Neural cell (in vitro differentiated cells): Measurements from ENCODE around the gene TRERF1.

Experiments
- EP300 ChIP-seq: fragments of 450-650 bp; conservative IDR thresholded peaks from 2 replicates; pipeline ENCODE4 v1.6.1; 2014; ENCODE audit warnings: antibody characterized with exemption, mild to moderate bottlenecking, moderate library complexity; ENCODE audit not compliant: poor library complexity, severe bottlenecking
- EZH2 ChIP-seq: fragments of 200-600, 300-800 bp; shearing (Covaris generic), sonication (generic); IDR thresholded peaks from 2 replicates; pipeline ENCODE4 v1.6.1; 2014; ENCODE audit warnings: antibody characterized with exemption, low read length, borderline replicate concordance, mild to moderate bottlenecking; ENCODE audit not compliant: insufficient read depth, poor library complexity, severe bottlenecking
- MXI1 ChIP-seq: fragments of 450-650 bp; conservative IDR thresholded peaks from 2 replicates; pipeline ENCODE4 v1.6.1; 2014; ENCODE audit warnings: antibody characterized with exemption, mild to moderate bottlenecking; ENCODE audit not compliant: poor library complexity, severe bottlenecking
- POLR2AphosphoS5 ChIP-seq: IDR thresholded peaks from 2 replicates; pipeline ENCODE4 v1.6.1; 2012
- RAD21 ChIP-seq: fragments of 450-650 bp; conservative IDR thresholded peaks from 2 replicates; pipeline ENCODE4 v1.6.1; 2014; ENCODE audit warnings: antibody characterized with exemption, mild to moderate bottlenecking, moderate library complexity
- SMC3 ChIP-seq: fragments of 450-650 bp; conservative IDR thresholded peaks from 2 replicates; pipeline ENCODE4 v1.6.1; 2014; ENCODE audit warnings: antibody characterized with exemption, mild to moderate bottlenecking, moderate library complexity; ENCODE audit not compliant: poor library complexity
- TAF1 ChIP-seq: IDR thresholded peaks from 2 replicates; pipeline ENCODE4 v1.6.1; 2012; ENCODE audit warnings: low read depth
- TF ChIP-seq, protein P1 (sequence below): fragments of 450-650 bp; IDR thresholded peaks from 2 replicates; pipeline ENCODE4 v1.5.1; 2014; ENCODE audit warnings: antibody characterized with exemption, mild to moderate bottlenecking, moderate library complexity; ENCODE audit not compliant: poor library complexity, severe bottlenecking

DNA sequence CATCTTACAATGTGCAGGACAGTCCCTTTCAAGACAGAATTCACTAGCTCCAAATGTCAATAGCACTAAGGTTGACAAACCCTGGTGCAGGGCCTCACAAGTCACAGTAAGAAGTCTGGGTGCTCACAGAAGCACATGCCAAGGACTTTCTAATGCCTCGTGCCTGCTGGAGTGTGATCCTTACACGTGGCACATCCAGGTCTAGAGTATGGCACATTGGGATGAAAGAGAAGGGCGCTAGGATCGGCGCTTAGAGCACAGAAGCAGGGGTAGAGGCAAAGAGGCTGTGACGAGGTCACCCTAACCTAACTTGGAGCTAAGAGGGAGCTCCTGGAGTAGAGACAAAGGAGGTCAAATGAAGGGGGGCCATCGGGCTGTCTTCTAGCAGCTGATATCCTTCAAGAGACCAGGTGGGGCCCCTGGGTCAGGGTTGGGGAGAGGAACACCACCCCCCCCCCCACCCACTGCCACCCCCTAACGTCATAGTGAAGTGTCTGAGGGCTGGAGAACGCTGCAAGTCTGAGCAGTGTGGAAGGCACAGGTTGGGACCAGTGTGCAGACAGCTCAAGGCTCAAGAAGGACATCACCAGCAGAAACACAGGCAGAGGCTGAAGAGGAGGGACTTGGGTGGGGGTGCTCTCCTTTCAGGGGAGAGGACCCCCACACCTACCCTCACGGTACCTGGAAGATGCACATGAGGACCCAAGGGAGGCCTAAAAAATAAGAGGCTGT lies 136.3 kb downstream of the TRERF1 start:
- TF ChIP-seq, protein P1, sequence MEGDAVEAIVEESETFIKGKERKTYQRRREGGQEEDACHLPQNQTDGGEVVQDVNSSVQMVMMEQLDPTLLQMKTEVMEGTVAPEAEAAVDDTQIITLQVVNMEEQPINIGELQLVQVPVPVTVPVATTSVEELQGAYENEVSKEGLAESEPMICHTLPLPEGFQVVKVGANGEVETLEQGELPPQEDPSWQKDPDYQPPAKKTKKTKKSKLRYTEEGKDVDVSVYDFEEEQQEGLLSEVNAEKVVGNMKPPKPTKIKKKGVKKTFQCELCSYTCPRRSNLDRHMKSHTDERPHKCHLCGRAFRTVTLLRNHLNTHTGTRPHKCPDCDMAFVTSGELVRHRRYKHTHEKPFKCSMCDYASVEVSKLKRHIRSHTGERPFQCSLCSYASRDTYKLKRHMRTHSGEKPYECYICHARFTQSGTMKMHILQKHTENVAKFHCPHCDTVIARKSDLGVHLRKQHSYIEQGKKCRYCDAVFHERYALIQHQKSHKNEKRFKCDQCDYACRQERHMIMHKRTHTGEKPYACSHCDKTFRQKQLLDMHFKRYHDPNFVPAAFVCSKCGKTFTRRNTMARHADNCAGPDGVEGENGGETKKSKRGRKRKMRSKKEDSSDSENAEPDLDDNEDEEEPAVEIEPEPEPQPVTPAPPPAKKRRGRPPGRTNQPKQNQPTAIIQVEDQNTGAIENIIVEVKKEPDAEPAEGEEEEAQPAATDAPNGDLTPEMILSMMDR = no peak
- TF ChIP-seq RAD21 (no peak), EP300 (no peak), POLR2AphosphoS5 (no peak), TAF1 (no peak), EZH2 (no peak), SMC3 (no peak), MXI1 (no peak)
